ENCODE data around the gene CPEB3. TPM values are rescaled to one million over a fixed set of nuclear protein-coding genes. Genes with fewer than 3 reads are reported as not detected.

The CPEB3 gene
- total RNA-seq, 2 experiments from 2014 or later = 1.0 to 1.3 TPM

DNA sequence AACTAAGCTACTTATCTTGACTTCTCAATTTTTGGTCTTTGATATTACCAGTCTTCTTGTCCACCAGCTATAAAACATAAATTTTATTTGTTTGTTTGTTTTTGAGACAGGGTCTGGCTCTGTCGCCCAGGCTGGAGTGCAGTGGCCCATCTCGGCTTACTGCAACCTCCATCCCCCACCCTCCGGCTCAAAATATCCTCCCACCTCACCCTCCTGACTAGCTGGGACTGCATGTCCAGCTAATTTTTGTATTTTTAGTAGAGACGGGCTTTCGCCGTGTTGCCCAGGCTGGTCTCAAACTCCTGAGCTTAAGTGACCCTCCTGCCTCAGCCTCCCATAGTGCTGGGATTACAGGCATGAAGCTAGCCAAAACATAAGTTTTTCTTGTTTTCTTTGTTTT lies 7.6 kb upstream of the CPEB3 start:
- Mint-ChIP-seq H3K4me3 (no peak overlapping the region), H3K4me1 (ENCODE audit: low read depth) (peaks cover 42% of the 10 kb centered on the region), H3K27ac (no peak overlapping the region), H3K36me3 (ENCODE audit: low read depth) (peaks cover 4% of the 10 kb centered on the region), H3K27me3 (ENCODE audit: low read depth) (no peaks in the 10 kb centered on the region), H3K9me3 (no peaks in the 10 kb centered on the region)
- no peak for DNase-seq
- intact Hi-C loops (cut with micrococcal nuclease) = loop anchor here (10.0 kb wide), 1 partner anchor 136 kb away; no protein-coding TSS in a partner anchor
- CTCF ChIA-PET = interaction anchor here (0.6 kb wide), 1 partner anchor 316 kb away, joined by 3 read pairs; no protein-coding TSS in a partner anchor

- Mint-ChIP-seq H3K27ac (peak overlapping the region; percentile 77), H3K4me3 (peak overlapping the region; percentile 81), H3K4me1 (ENCODE audit: low read depth) (peaks cover 30% of the 10 kb centered on the region), H3K9me3 (no peaks in the 10 kb centered on the region), H3K36me3 (ENCODE audit: low read depth) (peaks cover 4% of the 10 kb centered on the region), H3K27me3 (ENCODE audit: low read depth) (no peaks in the 10 kb centered on the region)
- CTCF ChIA-PET = interaction anchor here (0.6 to 3.0 kb wide), 11 partner anchors 12 to 283 kb away, joined by 3 to 9 read pairs (median 4); no protein-coding TSS in a partner anchor
- intact Hi-C loops (cut with micrococcal nuclease) = loop anchor here (1.0 to 10.0 kb wide), 12 partner anchors 52 to 1205 kb away; partner anchors contain the start of genes BTAF1, CEP55, EXOC6 and IDE
- DNase-seq = peak; percentile 69
Observed at GRCh38 chr10:92291921-92292845, 1.3 kb upstream of the CPEB3 start.

DNA sequence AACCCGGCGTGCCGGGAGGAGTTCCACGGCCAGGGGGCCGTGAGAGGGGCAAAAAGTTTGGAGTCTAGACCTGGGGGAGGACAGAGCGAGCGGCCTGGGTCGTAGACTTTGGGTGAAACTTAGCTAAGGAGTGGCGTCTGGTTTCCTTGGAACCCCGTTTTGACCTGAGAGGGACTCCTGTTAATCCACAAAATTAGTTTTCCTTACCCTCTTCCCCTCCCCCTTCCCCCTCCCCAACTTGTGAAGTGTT lies 663 bp upstream of the CPEB3 start:
- Mint-ChIP-seq H3K4me1 (ENCODE audit: low read depth) (peaks cover 27% of the 10 kb centered on the region), H3K9me3 (no peaks in the 10 kb centered on the region), H3K4me3 (peak overlapping the region; percentile 81), H3K36me3 (ENCODE audit: low read depth) (peaks cover 4% of the 10 kb centered on the region), H3K27me3 (ENCODE audit: low read depth) (no peaks in the 10 kb centered on the region), H3K27ac (peak overlapping the region; percentile 77)
- CTCF ChIA-PET = interaction anchor here (0.9 to 3.0 kb wide), 5 partner anchors 11 to 282 kb away, joined by 3 to 9 read pairs (median 4); no protein-coding TSS in a partner anchor
- peak; percentile 16 for DNase-seq
- intact Hi-C loops (cut with micrococcal nuclease) = loop anchor here (1.0 to 10.0 kb wide), 10 partner anchors 51 to 1206 kb away; partner anchors contain the start of genes BTAF1, CEP55 and EXOC6

DNA sequence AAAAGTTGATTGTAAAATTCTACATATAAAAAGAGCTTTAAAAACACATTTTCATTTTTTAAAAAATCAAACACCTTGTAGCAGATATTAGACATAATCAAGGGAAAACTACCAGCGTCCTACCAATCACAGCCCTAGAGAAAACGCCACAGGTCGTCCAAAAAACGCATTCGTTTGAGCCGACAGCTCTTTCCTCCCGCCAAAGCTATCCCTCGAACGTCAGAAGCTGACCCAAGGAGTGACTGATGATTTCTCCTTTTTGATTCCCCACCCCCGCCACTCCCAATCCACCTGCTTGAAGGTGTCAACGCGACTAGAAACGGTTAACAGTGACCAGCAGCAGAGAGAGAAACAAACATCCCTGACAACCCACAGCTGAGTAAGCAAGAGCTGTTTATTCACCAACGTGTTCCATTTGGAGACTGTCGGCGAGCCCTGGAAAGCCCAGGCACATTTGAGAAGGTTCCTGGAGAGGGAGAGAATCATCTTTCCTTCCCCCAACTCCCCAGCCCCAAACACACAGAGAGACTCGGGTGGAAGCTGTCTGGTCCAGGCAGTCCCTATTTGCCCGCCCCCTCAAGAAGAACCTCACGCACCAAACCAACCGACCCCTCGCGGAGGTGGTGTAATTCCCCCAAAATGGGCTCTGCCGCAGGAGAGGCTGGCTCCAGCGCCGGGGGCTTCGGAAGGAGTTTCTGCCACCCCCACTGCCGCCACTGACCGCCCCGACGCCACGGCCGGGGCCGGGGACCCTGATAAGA lies 622 bp downstream of the CPEB3 start:
- peaks cover 4% of the 10 kb centered on the region for H3K36me3 Mint-ChIP-seq (ENCODE audit: low read depth)
- peak overlapping the region; percentile 81 for H3K4me3 Mint-ChIP-seq
- H3K27ac Mint-ChIP-seq = peak overlapping the region; percentile 63
- intact Hi-C loops (cut with micrococcal nuclease) = loop anchor here (5.0 to 10.0 kb wide), 5 partner anchors 145 to 1207 kb away; partner anchors contain the start of genes BTAF1, CEP55 and EXOC6
- no peaks in the 10 kb centered on the region for H3K27me3 Mint-ChIP-seq (ENCODE audit: low read depth)
- H3K9me3 Mint-ChIP-seq = no peaks in the 10 kb centered on the region
- CTCF ChIA-PET = interaction anchor here (0.6 to 3.0 kb wide), 6 partner anchors 12 to 53 kb away, joined by 3 to 9 read pairs (median 4); no protein-coding TSS in a partner anchor
- H3K4me1 Mint-ChIP-seq (ENCODE audit: low read depth) = peaks cover 28% of the 10 kb centered on the region
- peak; percentile 26 for DNase-seq

DNA sequence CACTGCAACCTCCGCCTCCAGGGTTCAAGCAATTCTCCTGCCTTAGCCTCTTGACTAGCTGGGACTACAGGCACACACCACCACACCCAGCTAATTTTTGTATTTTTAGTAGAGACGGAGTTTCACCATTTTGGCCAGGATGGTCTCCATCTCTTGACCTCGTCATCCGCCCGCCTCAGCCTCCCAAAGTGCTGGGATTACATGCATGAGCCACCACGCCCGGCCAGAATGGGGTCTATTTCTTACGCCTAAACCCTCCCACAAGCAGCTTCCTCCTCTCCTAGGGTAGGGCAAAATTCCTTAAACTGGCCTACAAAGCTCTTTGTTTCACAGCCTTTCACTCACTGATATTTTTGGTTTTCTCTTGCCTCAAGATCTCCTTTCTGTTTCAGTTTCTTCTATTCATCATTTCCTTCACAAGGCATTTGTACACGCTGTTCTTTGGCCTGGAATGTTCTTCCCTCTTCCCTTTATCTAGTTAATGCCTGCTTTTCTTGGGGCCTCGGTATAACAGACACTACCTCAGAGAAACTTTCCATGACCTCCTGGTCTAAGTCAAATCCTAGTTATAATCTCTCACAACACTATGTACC lies 6.7 kb downstream of the CPEB3 start:
- Mint-ChIP-seq H3K4me3 (no peak overlapping the region), H3K4me1 (ENCODE audit: low read depth) (peaks cover 17% of the 10 kb centered on the region), H3K27ac (no peak overlapping the region), H3K9me3 (no peaks in the 10 kb centered on the region), H3K27me3 (ENCODE audit: low read depth) (no peaks in the 10 kb centered on the region), H3K36me3 (ENCODE audit: low read depth) (no peaks in the 10 kb centered on the region)
- DNase-seq = no peak
- intact Hi-C loops (cut with micrococcal nuclease) = no loop called here
- CTCF ChIA-PET = interaction anchor here (0.6 kb wide), 1 partner anchor 730 kb away, joined by 3 read pairs; no protein-coding TSS in a partner anchor

DNA sequence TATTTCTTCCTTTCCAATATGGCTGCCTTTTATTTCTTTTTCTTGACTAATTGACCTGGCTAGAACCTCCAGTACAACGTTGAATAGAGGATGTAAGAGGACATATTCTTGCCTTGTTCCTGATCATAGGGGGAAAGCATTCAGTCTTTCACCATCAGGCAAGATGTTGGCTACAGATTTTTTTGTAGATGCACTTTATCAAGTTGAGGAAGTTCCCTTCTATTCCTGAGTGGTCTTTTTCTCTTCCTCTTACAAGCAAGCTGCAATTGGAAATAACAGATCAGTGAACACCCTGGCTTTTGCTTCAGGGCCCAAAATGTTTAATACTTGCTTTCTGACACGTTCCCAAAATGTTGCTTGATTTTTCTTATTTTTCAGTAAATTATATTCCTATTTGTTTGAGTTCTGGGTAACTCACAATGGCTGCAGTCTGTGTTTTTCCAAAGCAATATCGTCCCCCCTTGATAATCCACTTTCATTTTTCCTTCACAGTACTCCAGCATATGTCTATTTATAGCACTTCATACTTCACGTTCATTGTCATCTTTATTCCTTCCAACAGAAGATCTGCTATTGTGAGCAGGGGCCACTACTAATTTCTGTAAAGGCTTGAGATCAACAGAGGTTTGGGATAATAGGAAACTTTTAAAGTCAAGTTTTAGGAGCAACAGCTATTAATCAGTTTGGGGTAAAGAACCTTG lies 11.7 kb downstream of the CPEB3 start:
- Mint-ChIP-seq H3K9me3 (no peaks in the 10 kb centered on the region), H3K27ac (no peak overlapping the region), H3K27me3 (ENCODE audit: low read depth) (no peaks in the 10 kb centered on the region), H3K4me3 (no peak overlapping the region), H3K4me1 (ENCODE audit: low read depth) (peaks cover 5% of the 10 kb centered on the region), H3K36me3 (ENCODE audit: low read depth) (no peaks in the 10 kb centered on the region)
- no peak for DNase-seq
- intact Hi-C loops (cut with micrococcal nuclease) = no loop called here
- CTCF ChIA-PET = interaction anchor here (0.6 kb wide), 1 partner anchor 57 kb away, joined by 3 read pairs; no protein-coding TSS in a partner anchor

GRCh38 chr10:92274071-92274470 lies 16.8 kb downstream of the CPEB3 start:
- intact Hi-C loops (cut with micrococcal nuclease) = no loop called here
- Mint-ChIP-seq H3K27me3 (ENCODE audit: low read depth) (no peaks in the 10 kb centered on the region), H3K9me3 (no peaks in the 10 kb centered on the region), H3K4me1 (ENCODE audit: low read depth) (no peaks in the 10 kb centered on the region), H3K36me3 (ENCODE audit: low read depth) (no peaks in the 10 kb centered on the region), H3K27ac (no peak overlapping the region), H3K4me3 (no peak overlapping the region)
- CTCF ChIA-PET = interaction anchor here (0.5 kb wide), 1 partner anchor 65 kb away, joined by 3 read pairs; no protein-coding TSS in a partner anchor
- no peak for DNase-seq

- Mint-ChIP-seq H3K9me3 (no peaks in the 10 kb centered on the region), H3K36me3 (ENCODE audit: low read depth) (no peaks in the 10 kb centered on the region), H3K27me3 (ENCODE audit: low read depth) (no peaks in the 10 kb centered on the region), H3K4me1 (ENCODE audit: low read depth) (peaks cover 5% of the 10 kb centered on the region), H3K4me3 (no peak overlapping the region), H3K27ac (no peak overlapping the region)
- intact Hi-C loops (cut with micrococcal nuclease) = no loop called here
- DNase-seq = no peak
- CTCF ChIA-PET = no interaction called here
Observed at GRCh38 chr10:92268748-92269147, 22.1 kb downstream of the CPEB3 start.

- H3K27me3 Mint-ChIP-seq (ENCODE audit: low read depth) = no peaks in the 10 kb centered on the region
- intact Hi-C loops (cut with micrococcal nuclease) = no loop called here
- H3K9me3 Mint-ChIP-seq = no peaks in the 10 kb centered on the region
- peak; percentile 5 for DNase-seq
- no peaks in the 10 kb centered on the region for H3K36me3 Mint-ChIP-seq (ENCODE audit: low read depth)
- H3K4me3 Mint-ChIP-seq = no peak overlapping the region
- H3K4me1 Mint-ChIP-seq (ENCODE audit: low read depth) = peaks cover 5% of the 10 kb centered on the region
- CTCF ChIA-PET = interaction anchor here (0.6 kb wide), 1 partner anchor 197 kb away, joined by 6 read pairs; no protein-coding TSS in a partner anchor
- H3K27ac Mint-ChIP-seq = no peak overlapping the region
Observed at GRCh38 chr10:92267343-92267742, 23.5 kb downstream of the CPEB3 start.

DNA sequence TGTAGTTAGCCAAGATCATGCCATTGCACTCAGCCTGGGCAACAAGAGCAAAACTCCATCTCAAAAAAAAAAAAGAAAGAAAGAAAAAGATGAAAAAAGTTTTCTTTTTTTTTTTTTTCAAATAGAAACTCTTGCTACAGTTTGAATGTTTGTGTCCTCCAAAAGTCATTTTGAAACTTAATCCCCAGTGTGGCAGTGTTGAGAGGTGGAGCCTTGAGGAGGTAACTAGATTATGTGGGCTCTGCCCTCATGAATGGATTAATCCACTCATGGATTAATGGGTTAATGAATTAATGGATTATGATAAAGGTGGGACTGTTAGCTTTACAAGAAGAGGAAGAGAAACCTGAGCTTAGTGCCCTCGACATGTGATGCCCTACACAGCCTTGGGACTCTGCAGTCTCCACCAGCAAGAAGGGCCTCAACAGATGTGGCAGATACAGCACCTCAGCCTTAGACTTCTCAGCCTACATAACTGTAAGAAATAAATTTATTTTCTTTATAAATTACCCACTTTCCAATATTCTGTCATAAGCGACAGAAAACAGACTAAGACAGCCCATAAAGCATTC lies 25.1 kb downstream of the CPEB3 start:
- Mint-ChIP-seq H3K27ac (no peak overlapping the region), H3K27me3 (ENCODE audit: low read depth) (no peaks in the 10 kb centered on the region), H3K9me3 (no peaks in the 10 kb centered on the region), H3K4me3 (no peak overlapping the region), H3K36me3 (ENCODE audit: low read depth) (no peaks in the 10 kb centered on the region), H3K4me1 (ENCODE audit: low read depth) (peaks cover 5% of the 10 kb centered on the region)
- no peak for DNase-seq
- intact Hi-C loops (cut with micrococcal nuclease) = no loop called here
- CTCF ChIA-PET = interaction anchor here (0.6 kb wide), 1 partner anchor 26 kb away, joined by 7 read pairs; no protein-coding TSS in a partner anchor

DNA sequence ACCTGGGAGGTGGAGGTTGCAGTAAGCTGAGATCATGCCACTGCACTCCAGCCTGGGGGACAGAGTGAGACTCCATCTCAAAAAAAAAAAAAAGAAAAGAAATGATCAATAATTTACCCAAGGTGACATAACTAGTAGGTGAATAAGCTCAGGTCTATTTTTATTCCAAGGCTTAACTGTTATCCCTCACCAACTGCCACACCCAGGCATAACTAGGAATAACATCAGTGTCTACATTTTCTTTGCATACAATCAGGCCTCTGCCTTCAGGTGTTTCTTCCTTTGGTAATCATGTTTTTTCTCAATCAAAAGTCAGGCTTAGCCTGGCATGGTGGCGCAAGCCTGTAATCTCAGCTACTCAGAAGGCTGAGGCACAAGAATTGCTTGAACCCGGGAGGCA lies 26.6 kb downstream of the CPEB3 start:
- no peak overlapping the region for H3K4me3 Mint-ChIP-seq
- intact Hi-C loops (cut with micrococcal nuclease) = no loop called here
- no peak for DNase-seq
- H3K27me3 Mint-ChIP-seq (ENCODE audit: low read depth) = no peaks in the 10 kb centered on the region
- CTCF ChIA-PET = interaction anchor here (0.7 kb wide), 1 partner anchor 189 kb away, joined by 3 read pairs; no protein-coding TSS in a partner anchor
- H3K36me3 Mint-ChIP-seq (ENCODE audit: low read depth) = no peaks in the 10 kb centered on the region
- H3K4me1 Mint-ChIP-seq (ENCODE audit: low read depth) = peaks cover 5% of the 10 kb centered on the region
- no peak overlapping the region for H3K27ac Mint-ChIP-seq
- H3K9me3 Mint-ChIP-seq = no peaks in the 10 kb centered on the region
